Subcutaneous adipose tissue (tissue), 4 donors: Measurements from ENCODE around the gene CLDN15. TPM values are rescaled to one million over a fixed set of nuclear protein-coding genes. Genes with fewer than 3 reads are reported as not detected.

Experiments
- CTCF ChIP-seq: fragments of 450-650 bp; IDR thresholded peaks from one replicate; pipeline ENCODE4 v1.5.1; 2016; ENCODE audit warnings: low read depth, mild to moderate bottlenecking, control low read depth, antibody characterized with exemption, moderate library complexity
- total RNA-seq, 4 donors: library from RNA; depleted of rRNA; stranded (reverse); fragments of >200 nt; gene quantifications; one replicate each; pipeline ENCODE4 v1.1.0, GENCODE V29; 2016

CLDN15 gene, protein sequence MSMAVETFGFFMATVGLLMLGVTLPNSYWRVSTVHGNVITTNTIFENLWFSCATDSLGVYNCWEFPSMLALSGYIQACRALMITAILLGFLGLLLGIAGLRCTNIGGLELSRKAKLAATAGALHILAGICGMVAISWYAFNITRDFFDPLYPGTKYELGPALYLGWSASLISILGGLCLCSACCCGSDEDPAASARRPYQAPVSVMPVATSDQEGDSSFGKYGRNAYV
- 10 to 100 TPM; 12.1 to 29.8 (median 17.9) TPM for total RNA-seq

- no peak for TF ChIP-seq CTCF
Measured at GRCh38 chr7:101237206-101238067, at the start of gene CLDN15. Gene CLDN15, minus strand, starts transcription at chr7:101237802. Its CDS starts 221 bp downstream, at chr7:101237581.

GRCh38 chr7:101287032-101287431 lies 49.4 kb upstream of the CLDN15 start:
- TF ChIP-seq CTCF = no peak

DNA sequence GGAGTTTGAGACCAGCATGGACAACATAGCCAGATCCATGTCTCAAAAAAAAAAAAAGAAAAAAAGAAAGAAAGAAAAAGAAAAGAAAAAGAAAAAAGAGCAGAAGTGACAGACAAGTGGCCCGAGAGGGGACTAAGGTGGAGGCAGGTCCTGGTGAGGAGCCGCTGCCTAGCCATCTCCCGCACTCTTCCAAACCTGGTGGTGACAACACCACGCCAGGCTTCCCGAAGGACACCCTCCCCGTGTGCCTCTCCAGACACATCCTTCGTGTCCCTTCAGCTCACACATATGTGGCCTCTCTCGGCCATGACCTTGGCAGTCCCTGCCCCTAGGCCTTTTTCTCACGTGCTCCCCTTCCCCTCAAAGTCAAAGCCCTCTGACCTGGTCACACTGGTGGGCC lies 47.6 kb upstream of the CLDN15 start:
- TF ChIP-seq CTCF = no peak

DNA sequence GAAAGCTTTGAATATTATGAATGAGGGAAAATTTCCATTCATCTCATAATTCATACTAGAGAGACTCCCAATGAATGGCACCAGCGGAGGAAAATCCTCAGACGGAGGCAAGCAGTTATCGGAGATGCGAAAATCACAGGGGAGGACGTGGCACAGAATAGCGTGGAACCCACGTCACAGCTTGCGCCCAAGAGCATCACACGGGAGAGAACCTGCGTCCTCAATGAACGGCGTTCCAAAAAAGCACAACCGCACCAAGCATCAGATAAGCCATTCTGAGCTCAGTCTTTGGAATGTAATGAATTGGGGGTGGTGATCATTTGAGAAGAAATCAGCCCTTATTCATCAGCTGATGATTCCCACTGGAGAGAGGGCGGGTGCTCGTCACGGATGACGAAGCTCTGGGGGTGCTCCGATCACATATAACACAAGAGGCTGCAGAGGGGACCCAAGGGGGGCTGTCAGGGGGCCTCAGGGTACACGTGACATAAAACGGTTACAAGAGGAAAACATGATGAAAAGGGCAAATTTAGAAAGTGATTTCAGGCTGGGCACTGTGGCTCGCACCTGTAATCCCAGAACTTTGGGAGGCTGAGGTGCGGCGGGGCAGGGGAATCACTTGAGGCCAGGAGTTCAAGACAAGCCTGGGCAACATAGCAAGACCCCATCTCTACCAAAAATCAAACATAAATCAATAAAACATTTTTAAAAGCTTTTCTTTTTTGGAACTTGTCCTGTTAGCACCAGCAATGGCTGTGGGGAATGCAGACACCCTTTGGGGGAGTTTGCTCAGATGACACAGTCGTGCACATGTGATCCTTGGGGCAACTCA lies 41.1 kb upstream of the CLDN15 start:
- no peak for TF ChIP-seq CTCF

DNA sequence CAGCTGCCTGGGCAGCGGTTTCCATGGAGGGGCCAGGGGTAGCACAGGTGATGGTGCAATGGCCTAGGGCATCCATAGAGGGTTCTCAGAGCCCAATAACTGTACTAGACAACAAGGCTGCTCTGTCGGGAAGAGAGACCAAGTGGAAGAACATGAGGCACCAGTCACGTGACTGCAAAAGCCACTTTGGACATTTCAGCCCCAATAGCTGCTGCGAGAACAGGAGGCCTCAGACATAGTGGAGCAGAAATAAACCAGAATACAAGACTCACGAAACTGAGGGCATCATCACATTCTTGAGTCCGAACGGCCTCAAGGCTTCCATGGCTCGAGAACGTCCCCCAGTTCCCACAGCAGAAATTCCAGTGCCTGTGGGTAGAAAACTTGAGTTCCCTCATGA lies 39.6 kb upstream of the CLDN15 start:
- no peak for TF ChIP-seq CTCF

DNA sequence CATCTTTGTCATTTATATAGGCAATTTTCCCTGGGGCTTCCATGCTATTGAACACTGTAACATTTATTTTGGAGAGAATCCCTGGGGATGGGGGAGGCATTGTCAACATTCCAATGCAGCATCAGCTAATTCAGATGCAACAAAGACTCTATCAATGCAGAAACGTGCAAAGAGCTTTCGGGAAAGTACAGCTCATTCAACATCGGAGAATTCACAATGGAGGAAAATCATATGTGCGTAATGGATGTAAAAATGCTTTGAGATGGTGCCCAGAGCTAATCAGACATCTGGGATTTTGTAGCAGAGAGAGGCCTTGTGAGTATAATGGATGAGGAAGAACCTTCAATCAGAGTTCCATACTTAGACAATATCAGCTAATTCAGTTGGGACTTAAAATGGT lies 35.6 kb upstream of the CLDN15 start:
- no peak for TF ChIP-seq CTCF

DNA sequence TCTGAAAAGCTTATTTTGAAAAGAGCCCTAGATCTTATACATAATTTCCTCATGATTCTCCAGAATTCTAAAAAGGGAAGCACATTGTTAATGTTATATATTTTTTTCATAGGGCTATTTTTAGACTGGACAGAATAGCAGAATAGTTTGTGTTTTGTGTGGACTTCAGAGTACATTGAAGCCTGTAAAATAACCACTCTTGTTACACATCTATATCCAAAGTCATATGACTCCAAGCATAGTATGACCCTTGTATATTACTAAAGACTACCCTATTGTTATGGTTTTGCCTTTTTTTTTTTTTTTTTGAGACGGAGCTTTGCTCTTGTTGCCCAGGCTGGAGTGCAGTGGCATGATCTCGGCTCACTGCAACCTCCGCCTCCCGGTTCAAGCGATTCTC lies 33.4 kb upstream of the CLDN15 start:
- no peak for TF ChIP-seq CTCF
